Fibroblast of upper back skin (primary cell): Measurements from ENCODE around the gene ZFP36.

ENCODE experiments used
- DNase-seq: peaks from one replicate; pipeline ENCODE4 v3.0.0-alpha.2; 2013

Gene ZFP36

GRCh38 chr19:39423258-39424086, 16.8 kb downstream of the ZFP36 start:
- DNase-seq: no peak

- DNase-seq: no peak
These were observed 18.3 kb downstream of the ZFP36 start for GRCh38 chr19:39424934-39425333.

GRCh38 chr19:39425744-39426143, 19.1 kb downstream of the ZFP36 start:
- no peak for DNase-seq

GRCh38 chr19:39426170-39426569, 19.5 kb downstream of the ZFP36 start:
- DNase-seq: no peak

GRCh38 chr19:39427707-39428106, 21.1 kb downstream of the ZFP36 start:
- DNase-seq: no peak

GRCh38 chr19:39428283-39429112, 21.9 kb downstream of the ZFP36 start:
- peak; percentile 95 for DNase-seq

GRCh38 chr19:39430675-39431593, 24.3 kb downstream of the ZFP36 start:
- no peak for DNase-seq

DNA sequence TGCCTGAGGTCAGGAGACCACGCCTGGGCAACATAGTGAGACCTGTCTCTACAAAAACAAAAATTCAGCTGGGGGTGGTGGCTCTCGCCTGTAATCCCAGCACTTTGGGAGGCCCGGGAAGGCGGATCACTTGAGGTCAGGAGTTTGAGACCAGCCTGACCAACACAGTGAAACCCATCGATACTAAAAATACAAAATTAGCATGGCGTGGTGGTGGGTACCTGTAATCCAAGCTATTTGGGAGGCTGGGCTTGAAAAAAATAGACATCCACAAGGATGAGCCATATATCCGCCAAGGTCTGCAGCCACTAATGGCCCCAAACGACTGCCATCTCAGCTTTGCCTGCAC, 26.0 kb downstream of the ZFP36 start:
- no peak for DNase-seq

DNA sequence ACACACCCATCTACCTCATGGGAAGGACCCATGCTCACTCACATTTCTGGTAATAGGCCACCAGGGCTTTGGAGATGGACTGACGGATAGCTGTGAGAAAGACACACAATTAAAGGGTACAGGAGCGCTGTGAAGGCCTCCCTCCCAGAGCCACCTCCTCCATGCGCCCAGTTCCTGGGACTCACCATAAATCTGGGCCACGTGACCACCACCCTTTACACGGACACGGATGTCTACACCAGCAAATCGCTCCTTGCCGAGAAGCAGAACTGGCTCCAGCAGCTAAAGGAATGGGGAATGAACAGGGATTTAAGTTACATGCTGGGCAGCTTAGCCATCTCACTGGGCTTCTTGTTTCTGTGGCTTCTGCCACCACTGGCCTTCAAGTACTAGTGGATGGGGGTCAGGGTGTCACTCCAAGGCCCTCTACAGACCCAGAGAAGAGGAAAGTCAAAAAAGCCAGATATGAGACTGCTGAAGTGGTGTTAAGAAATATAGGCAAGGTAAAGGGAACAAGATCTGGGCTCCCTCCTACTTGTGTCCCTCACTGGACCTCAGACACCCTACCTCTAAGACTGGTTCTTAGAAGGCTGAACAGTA, 26.9 kb downstream of the ZFP36 start:
- no peak for DNase-seq

- no peak for DNase-seq
These were observed 27.8 kb downstream of the ZFP36 start for GRCh38 chr19:39434123-39435076.

GRCh38 chr19:39435499-39436349, 29.1 kb downstream of the ZFP36 start, which contains the start of gene RPS16:
TSS of gene RPS16 (minus strand) at chr19:39435949. CDS start at chr19:39435895, 54 bp downstream.
- DNase-seq: peak; percentile 98

- DNase-seq: no peak
These were observed 29.7 kb downstream of the ZFP36 start for GRCh38 chr19:39436350-39436716.

DNA sequence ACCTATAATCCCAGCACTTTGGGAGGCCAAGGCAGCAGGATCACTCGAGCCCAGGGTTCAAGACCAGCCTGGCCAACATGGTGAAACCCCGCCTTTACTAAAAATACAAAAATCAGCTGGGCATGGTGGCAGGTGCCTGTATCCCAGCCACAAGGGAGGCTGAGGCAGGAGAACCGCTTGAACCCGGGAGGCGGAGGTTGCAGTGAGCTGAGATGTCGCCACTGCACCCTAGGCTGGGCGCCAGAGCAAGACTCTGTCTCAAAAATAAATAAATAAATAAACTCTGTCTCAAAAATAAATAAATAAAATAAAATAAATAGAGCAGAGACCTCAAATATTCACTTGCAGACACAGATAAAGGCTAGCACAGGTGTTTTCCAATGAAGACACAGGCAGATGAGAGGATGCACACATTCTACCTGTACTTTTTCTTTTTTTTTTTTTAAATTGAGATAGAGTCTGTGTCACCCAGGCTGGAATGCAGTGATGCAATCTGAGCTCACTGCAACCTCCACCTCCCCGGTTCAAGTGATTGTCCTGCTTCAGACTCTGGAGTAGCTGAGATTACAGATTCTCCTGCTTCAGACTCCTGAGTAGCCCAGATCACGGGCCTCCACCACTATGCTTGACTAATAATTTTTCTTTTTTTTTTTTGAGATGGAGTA, 31.8 kb downstream of the ZFP36 start:
- peak; percentile 54 for DNase-seq

DNA sequence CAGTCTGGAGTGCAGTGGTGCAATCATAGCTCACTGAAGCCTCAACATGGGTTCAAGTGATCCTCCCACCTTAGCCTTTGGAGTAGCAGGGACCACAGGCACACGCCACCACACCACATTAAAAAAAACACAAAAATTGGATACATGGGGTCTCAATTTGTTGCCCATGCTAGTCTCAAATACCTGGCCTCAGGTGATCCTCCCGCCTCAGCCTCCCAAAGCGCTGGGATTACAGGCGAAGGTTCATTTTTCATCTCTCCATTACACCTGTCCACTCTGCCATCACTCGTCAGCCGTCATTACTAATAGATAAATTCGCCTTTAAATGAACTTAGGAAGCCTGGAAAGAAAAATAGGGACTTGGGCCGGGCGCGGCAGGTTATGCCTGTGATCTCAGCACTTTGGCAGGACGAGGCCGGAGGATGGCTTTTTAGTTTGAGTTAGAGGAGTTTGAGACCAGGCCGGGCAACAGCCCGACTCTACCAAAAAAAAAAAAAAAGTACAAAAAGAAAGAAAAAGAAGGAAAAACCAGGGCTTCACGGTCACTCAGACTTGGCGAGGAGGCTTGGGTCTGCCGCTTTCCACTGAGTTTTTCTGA, 38.0 kb downstream of the ZFP36 start:
- DNase-seq: no peak

- peak; percentile 97 for DNase-seq
These were observed 38.8 kb downstream of the ZFP36 start, which contains the start of gene SUPT5H for GRCh38 chr19:39445196-39446111. TSS of gene SUPT5H (plus strand) at chr19:39445582. CDS start at chr19:39445891, 309 bp downstream.

DNA sequence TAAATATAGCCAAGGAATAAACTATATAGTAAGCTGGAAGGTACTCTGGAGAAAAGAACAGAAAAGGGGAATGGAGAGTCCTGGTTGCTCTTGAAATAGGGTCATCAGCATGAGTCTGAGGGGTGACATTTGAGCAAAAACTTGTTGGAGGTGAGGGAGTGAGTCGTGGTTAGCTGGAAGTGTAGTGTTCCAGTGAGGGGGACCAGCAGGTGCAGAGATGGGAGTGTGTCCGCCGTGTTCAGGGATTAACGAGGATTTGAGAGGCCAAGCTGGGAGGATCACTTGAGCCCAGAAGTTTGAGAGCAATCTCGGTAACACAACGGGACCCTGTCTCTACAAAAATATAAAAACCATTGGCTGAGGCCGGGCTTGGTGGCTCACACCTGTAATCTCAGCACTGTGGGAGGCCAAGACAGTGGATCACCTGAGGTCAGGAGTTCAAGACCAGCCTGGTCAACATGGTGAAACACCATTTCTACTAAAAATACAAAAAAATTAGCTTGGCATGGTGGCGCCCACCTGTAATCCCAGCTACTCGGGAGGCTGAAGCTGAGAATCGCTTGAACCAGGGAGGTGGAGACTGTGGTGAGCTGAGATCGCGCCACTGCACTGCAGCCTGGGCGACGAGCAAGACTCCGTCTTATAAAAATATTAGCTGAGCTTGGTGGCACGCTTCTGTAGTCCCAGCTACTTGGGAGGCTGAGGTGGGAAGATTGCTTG, 39.9 kb downstream of the ZFP36 start:
- DNase-seq: no peak

DNA sequence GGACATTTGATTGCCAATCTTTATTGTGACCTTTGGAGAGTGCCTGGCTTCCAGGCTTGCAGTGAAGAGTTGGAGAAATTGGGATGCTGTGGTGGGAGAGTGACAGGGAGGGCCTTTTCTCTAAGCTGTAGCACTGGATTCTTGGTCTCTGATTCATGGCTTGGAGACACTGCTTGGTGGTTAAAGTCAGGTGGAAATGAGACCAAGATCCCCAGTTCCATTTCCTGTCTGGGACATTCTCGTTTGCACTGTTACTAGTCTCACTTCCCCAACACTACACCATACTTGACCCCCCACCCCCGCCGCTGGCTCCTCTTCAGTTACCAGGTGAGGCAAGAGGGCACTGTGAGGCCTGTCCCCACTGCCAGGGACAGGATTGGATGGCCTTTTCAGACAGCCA, 41.6 kb downstream of the ZFP36 start:
- peak; percentile 35 for DNase-seq
